Liver (tissue), 3 donors: ENCODE results near the gene SULT1A3.
"Not testable (repeated sequence)": the region's sequence is repeated elsewhere in the genome, so short reads cannot be mapped to it uniquely, and the experiment has no call there.

Source experiments
- CTCF ChIP-seq: fragments of 150-350 bp; IDR thresholded peaks from 2 replicates; pipeline ENCODE4 v1.5.1; 2017; ENCODE audit warnings: improper control_type of control experiment, low read depth, low read length; ENCODE audit not compliant: missing input control
- FOXA1 ChIP-seq: IDR thresholded peaks from 2 replicates; pipeline ENCODE4 v1.6.1; 2016; ENCODE audit warnings: antibody characterized with exemption
- GABPA ChIP-seq, 2 donors: IDR thresholded peaks in 1 of 2; conservative IDR thresholded peaks in 1 of 2; 2 replicates each; pipeline ENCODE4 v1.6.1; 2016; ENCODE audit warnings: antibody characterized with exemption in 2 of 2, mild to moderate bottlenecking in 1 of 2, moderate library complexity in 1 of 2
- RAD21 ChIP-seq, 2 donors: IDR thresholded peaks; 2 replicates each; pipeline ENCODE4 v1.6.1; 2016; ENCODE audit warnings: antibody characterized with exemption in 2 of 2, mild to moderate bottlenecking in 2 of 2
- YY1 ChIP-seq: IDR thresholded peaks from 2 replicates; pipeline ENCODE4 v1.6.1; 2016; ENCODE audit warnings: antibody characterized with exemption, mild to moderate bottlenecking
- ZBTB33 ChIP-seq: IDR thresholded peaks from 2 replicates; pipeline ENCODE4 v1.6.1; 2016; ENCODE audit warnings: antibody characterized with exemption
- donor health status: healthy.
- donor health status: healthy.

- TF ChIP-seq CTCF; ZBTB33; RAD21 (IDR thresholded peaks at IDR 0.05); YY1; FOXA1; GABPA (IDR thresholded peaks at IDR 0.05 in 1 of 2, conservative IDR thresholded peaks at IDR 0.05 in 1 of 2): not testable (repeated sequence)
Observed at GRCh38 chr16:30168746-30169145, 30.3 kb upstream of the SULT1A3 start.
